GF-D8 (cell line): ENCODE measurements around the gene SLC20A1.

Source experiments
- DNase-seq: peaks from one replicate; lab custom pipeline; 2025; lab: John Stamatoyannopoulos, UW

Gene SLC20A1

GRCh38 chr2:112626604-112627059 lies 19.1 kb upstream of the SLC20A1 start:
- peak; percentile 52 for DNase-seq

DNA sequence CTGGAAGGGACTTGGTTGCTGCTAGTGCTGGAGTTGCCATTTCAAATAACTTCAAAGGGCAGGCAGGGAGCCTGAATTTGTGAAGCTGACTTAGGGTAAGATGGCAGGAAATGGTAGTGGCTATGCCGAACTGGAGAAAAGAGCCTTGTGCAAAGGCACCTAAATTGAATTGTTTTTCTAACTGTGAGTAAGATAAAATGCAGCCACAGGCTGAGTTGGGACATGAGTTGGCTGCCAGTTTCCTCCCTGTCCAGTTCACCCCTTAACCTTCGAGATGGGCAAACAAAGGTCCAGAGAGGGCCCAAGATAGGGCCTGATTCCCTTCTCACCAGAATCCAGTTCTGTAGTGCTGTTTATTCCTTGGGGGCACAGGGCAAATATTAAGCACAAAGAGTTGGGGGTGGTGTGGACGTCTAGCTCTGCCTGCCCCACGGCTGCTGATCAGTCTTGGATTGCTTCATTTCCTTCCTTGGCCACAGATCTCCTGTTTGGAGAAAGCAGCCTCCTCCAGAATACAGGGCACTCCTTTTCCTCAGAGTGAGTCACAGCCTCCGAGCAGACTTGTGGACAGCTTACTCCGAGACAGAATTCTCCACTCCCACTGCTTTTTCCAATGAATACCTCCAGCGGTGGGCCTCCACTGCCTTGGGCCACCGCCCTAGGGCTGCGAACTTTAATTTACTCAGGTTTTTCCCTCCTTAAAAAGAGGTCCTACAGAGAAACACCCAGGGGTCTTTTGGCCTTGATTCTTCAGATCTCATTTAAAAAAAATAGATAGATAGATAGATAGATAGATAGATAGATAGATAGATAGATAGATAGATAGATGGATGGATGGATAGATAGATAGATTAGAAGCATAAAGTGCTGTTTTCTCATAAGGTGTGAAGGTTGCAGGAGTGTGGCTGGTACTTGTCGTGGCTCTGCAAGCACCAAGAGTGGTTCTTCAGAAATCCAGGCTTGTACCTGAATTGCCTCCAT lies 18.4 kb upstream of the SLC20A1 start:
- peak; percentile 89 for DNase-seq

DNA sequence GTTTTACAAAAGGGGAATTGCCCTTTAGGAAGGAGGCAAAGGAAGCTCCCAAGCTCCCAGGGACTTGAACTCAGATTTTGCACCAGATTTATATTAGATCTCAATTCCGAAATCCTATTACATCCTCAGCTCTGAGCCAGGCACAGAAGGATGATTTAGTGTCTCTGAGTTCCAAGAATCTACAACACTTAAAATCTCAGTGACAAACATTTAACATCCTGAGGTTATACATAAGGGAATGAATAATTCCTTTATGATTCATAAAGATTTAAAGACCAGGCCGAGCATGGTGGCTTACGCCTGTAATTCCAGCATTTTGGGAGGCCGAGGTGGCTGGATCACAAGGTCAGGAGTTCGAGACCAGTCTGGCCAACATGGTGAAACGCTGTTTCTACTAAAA lies 16.5 kb upstream of the SLC20A1 start:
- DNase-seq, result no peak

GRCh38 chr2:112629823-112630222 lies 15.9 kb upstream of the SLC20A1 start:
- no peak for DNase-seq

GRCh38 chr2:112630268-112630667 lies 15.5 kb upstream of the SLC20A1 start:
- DNase-seq, result no peak

- DNase-seq, result no peak
Measured at GRCh38 chr2:112633708-112634107, 12.0 kb upstream of the SLC20A1 start.

DNA sequence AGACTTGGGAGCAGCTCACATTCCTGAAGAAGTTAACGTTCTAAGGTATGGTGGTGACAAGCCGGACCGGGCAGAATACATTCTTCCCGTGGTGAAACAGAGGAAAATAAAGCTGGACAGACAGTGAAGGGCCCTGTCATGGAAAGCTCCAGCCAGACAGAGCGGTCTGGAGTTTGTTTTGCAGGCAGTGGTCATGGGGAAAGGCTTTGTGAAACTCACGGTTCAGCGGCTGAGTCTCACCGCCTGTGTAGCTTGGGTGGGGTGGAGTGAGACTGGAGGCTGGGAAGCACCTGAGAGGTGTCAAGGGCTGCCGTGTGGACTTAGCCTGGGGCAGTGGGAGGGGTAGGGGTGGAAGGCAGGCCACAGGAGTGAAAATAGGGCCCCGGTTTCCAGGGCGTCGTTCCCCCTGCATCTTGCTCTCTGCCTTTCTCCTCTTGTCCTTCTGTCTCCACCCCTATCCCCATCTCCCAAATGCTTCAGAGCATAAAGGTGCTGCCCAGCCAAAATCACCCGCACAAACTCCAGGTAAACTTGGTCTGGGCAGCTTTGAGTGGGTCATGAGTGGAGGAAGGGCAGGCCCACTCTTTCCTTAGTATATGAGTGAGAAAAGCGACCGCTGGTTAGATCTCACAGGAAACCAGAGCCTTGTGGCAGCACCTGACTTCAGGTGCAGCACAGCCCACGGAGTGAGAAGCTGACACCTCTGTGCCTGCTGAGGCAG lies 11.4 kb upstream of the SLC20A1 start:
- DNase-seq, result no peak

DNA sequence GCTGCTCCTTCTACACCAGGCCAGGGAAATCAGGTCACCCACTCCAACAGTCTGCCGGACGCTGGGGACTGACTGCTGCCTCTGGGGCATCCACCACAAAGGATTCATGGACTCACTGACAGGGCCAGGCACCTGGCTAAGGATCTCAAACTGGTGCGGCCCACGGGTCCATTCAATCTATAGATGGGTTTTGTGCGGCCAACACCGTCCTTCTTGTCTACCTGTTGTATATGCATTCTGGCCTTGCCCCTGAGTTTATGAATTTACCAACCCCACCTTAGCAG lies 10.9 kb upstream of the SLC20A1 start:
- DNase-seq, result no peak

- no peak for DNase-seq
Measured at GRCh38 chr2:112636605-112637288, 9.0 kb upstream of the SLC20A1 start.

DNA sequence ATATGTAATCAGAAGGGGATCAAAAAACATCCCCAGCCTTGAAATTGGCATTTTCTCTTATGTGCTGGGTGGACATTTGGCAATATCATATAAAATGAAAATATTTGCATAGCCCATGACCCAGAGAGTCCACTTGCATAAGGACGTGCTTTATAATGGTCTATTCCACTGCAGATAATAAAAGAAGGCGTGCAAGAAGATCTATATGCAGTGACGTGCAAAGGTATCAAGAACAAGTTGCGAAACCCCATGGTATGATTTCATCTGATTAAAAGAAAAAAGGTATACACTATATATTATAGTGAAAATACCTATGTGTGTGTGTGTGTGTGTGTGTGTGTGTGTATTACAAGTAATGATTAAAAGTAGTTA lies 8.5 kb upstream of the SLC20A1 start:
- no peak for DNase-seq

DNA sequence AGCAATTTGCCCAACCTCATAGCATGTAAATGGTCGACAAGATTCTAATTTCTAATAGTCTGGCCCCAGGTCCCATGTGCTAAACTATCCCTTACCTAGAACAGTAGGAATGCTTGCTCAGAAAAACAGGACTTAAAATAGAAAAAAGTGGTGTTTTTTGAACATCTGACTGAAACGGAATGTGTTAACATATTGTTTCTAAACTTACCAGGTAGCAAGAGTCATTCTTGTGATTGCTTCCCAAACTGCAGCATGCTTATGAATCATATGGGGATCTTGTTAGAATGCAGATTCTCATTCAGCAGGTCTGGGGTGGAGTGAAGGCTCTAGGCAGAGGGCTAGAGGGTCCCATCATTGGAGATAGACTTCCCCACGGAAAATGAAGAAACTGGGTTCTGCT lies 5.8 kb upstream of the SLC20A1 start:
- DNase-seq, result no peak

GRCh38 chr2:112640467-112640799 lies 5.3 kb upstream of the SLC20A1 start:
- no peak for DNase-seq

DNA sequence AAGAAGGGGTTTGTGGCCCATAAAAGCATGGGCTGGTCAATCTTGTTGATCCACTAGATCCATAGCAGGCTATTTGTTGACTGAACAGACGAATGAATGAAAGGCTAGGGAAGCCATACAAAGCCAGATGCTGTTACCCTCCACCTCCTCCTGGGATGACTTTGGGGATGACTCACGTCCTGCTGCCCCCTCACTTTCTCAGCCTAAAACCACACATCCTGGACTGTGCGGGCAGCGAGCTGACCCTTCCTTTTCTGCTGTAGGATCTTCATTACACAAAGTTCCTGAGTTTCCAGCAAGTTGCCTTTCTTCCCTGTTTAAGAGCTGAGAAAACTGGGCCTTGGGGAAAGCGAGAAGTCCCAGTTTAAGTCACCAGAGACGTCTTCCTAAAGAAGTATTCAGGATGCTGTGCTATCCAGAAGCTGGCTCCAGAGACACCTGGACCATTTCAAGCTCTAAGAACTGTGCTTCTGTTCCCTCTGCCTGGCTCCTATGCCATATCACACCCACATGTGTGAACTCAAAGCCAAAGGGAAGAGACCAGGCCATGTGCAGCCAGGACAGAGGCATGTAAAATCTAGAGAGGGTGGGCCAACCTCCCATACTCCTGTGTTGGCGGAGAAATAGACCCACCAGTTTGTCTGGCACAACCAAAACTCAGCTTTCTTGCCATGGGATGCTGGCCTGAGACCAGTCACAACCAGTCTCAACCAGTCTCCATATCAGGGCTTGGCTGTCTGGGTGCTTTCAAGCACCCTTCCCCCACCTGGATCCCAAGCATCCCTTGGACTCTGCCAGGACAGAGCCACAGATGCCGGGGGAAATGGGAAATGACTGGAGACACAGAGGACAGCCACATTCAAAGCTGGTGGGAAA lies 4.7 kb upstream of the SLC20A1 start:
- no peak for DNase-seq

DNA sequence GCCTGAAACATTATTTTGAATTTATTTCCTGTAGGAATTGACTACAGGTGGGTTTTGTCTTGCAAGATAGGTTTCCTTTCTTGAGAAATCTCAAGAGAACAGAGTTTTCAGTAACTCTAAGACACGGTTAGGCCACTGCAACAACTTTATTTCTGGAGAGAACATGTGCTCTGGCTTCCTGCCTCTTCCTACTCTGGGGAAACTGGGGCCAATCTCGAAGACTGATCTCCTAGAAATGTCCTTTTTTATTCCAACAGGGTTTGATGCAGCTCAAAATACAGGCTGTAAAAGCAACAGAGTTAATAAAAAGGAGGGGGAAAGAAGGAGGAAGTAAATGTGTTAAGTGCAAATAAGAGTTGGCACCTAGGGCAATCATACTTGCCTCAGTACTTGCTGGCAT lies 4.0 kb upstream of the SLC20A1 start:
- DNase-seq, result no peak

DNA sequence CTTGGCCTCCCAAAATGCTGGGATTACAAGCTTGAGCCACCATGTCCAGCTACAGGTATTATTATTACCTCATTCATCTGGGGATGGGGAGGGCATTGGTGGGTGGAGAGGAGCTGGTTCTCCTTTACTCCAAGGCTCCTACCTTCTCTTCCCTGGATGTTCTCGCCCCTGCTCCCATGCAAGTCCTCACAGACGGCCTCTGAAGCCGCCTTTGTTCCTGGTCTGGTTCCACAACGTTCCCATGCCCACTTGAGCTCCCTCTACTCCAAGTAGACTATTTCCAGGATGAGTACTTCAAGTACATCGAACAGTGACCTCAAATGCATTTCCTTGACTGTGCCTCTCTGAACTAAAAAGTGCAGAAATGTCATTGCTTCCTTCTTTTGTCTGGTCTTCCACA lies 3.2 kb upstream of the SLC20A1 start:
- no peak for DNase-seq

- DNase-seq, result no peak
Measured at GRCh38 chr2:112642966-112643365, 2.8 kb upstream of the SLC20A1 start.

GRCh38 chr2:112643488-112643887 lies 2.3 kb upstream of the SLC20A1 start:
- DNase-seq, result no peak

GRCh38 chr2:112644155-112644932 lies 1.4 kb upstream of the SLC20A1 start:
- DNase-seq, result no peak

DNA sequence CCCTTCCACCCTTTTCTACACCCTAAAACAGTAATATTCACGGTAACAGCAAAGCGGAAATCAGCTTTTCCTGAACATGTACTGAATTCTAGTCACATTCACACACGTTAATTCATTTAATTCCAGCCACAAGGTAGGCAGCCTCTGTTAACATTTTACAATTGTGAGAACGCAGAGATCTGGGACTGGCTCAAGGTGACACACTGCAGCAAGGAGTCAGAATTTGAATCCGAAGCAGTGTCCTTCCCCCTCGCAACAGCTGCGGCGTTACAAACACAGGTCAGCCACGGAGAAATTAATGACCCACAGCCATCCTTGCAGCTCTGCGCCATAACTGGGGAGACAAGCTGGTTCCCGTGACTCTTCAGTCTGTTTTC lies 818 bp upstream of the SLC20A1 start:
- DNase-seq, result no peak

DNA sequence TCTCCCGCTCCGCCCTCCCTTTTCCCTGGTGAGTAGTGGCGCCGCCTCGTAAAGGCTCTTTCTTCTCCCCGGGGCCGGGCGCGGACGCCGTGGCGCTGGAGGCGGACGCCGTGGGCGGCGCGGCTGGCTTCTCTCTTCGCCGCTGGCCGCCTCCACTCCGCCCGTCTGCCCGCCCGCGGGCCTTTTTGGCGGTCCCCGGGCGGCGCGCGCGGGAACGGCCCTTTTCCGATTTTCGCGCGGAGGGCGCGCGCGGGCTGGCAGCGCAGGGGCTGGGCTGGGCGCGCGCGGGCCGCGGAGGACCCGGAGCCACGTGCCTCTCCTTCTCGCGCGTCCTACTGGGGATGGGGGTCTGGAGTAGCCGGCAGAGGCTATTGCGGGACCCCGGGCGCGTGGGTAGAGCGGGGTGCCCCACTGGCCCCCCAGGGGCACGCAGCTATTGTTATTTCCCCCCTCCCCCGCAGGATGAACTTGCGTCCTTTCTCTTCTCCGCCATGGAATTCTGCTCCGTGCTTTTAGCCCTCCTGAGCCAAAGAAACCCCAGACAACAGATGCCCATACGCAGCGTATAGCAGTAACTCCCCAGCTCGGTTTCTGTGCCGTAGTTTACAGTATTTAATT lies 472 bp downstream of the SLC20A1 start:
- no peak for DNase-seq
